Stimulated activated CD4-positive, alpha-beta T cell treated with anti-CD3 and anti-CD28 coated beads, Interleukin-4, amount 100 ng/mL, for 24 hours (primary cell): ENCODE results near the gene GRIN2A.

Experiments used
- DNase-seq: peaks from one replicate; pipeline ENCODE4 v3.0.0-alpha.2; 2020

The GRIN2A gene

GRCh38 chr16:9955677-9956076 is 226.6 kb downstream of the GRIN2A start:
- no peak for DNase-seq

GRCh38 chr16:9953908-9954570 is 228.2 kb downstream of the GRIN2A start:
- no peak for DNase-seq

- no peak for DNase-seq
Measured at GRCh38 chr16:9950658-9951057, 231.6 kb downstream of the GRIN2A start.

DNA sequence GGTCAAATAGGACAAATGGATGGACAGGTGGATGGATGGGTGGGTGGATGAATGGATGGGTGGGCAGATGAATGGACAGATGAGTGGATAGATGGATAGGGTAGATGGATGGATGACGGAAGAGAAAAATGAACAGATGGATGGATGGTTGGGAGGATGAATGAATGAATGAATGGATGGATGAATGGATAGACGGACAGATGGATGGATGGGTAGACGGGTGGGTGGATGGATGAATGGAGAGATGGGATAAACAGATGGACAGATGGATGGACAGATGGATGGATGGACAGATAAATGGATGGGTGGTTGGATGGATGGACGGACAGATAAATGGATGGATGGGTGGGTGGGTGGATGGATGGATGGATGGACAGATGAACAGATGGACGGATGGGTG is 232.8 kb downstream of the GRIN2A start:
- no peak for DNase-seq

GRCh38 chr16:9948933-9949332 is 233.3 kb downstream of the GRIN2A start:
- no peak for DNase-seq

DNA sequence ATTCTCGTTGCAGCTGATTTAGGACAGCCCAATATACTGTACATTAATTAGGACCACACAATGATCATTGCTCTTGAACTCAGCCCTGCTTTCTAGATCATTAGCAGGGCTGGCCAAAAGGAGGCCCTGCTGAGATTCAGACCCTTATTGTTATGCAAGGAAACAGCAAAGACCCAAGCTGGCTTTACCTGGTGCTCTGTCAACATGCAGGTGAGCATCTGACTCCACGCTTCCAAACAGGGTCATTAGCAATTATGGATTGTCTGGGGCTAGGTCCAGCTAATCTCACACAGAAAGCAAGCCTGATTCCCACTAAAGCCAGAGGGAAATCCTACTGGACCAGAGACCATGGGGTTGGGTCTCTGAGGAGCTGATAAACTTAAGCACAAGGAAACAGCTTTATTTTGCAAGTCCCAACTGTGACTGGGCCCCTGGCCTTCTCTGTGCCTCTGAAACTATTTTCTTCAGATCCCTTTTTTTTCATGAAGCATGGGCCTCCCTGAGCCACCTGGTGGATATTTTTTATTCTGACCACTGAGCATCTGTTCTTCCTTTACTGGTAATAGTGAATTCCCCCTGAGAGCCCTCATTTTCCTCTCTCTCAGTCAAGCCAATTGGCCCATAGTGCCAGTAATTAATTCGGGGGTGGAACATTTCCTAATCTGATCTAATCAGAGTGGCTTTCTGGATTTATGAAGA is 236.1 kb downstream of the GRIN2A start:
- DNase-seq: no peak

DNA sequence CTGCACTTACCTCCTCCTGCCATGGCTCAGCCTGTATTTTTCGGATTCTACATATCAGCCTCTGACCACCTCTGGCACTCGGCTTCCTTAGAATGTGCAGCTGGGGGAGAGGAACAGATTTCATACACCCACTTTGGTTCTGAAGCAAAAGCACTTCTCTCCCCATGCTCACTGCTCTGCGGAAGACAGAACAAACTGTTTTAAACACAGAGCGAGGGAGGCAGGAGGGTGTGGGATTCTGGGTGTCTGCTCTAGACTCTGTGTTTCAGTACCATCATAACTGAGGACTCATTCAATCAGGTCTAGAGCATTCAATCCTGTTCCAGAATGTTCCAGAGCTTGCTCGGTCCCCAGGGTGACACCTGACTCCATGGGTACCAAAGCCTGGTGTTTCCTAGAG is 239.1 kb downstream of the GRIN2A start:
- DNase-seq: no peak

GRCh38 chr16:9941245-9941644 is 241.0 kb downstream of the GRIN2A start:
- no peak for DNase-seq

DNA sequence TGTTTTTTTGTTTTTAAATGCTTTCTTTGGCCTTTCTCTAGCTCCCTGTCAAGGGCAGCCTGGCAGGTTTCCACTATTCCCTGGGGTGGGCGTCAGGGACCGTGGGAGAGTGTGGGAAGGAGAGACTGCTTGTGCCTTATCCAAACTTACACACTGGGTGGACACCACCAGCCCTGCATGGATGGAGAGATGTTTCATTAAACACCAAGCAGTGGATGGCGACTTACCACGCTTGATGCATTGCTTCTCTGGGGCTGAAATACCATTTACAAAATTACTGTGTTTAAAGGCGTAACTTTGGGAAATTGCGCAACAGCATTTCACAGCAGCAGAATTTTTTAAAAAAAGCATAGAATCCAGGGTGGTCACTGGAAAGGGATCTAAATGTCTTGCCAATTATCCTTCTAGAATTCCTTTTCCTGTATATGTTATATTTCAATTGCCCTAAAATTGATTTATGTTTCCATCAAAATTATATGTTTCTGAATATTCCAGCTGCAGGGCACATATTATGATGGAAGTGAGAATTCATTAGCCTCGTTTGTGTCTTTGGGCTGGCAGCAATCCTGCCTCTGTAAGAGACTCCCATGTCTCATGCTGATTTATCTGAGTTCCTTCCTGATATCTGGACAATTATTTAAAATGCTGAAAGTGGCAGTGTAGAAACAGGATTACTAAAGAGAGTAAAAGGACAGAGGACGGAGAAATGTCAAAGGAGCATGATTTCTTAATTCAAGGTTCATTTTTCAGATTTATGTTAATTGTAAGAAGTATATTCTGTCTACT is 247.3 kb downstream of the GRIN2A start:
- no peak for DNase-seq

GRCh38 chr16:9932919-9933653 is 249.1 kb downstream of the GRIN2A start:
- DNase-seq: no peak

DNA sequence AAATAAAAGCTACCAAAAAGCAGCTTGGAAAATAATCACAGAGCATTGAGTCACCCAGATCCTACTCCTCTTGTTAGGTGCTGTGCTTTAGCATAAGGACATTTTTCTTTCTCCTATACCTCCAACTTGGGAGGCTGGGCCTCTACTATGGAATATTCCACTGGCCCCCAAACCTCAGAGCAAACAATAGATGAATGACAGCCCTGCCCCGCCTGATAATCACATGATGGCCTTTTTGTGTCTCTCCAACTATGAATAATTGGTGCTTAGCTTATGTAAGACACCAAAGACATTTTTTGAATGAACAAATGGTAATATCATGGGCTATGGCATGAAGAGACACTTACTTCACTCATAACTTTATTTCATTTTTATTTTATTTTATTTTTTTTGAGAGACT is 250.2 kb downstream of the GRIN2A start:
- DNase-seq: no peak

DNA sequence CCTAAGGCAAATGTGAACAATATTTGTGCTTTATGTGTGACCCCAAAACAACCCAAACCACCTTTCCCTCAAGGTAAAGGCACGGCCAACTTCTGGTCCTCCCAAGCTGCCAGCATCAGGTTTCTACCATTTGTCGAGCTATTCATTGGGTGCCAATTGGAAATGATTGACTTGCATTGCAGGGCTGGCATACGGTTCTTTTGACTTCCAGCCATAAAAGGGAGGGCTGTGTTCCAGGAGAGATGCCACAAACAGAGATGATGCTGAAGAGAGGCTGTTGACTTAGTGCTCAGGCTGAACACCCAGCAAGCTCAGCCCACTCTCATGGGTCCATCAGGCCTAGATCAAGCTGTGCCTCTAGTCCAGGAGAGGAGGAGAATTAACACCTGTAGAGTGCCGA is 252.4 kb downstream of the GRIN2A start:
- no peak for DNase-seq

GRCh38 chr16:9929313-9929712 is 252.9 kb downstream of the GRIN2A start:
- no peak for DNase-seq

GRCh38 chr16:9922441-9922840 is 259.8 kb downstream of the GRIN2A start:
- DNase-seq: no peak

- DNase-seq: no peak
Measured at GRCh38 chr16:9921997-9922396, 260.2 kb downstream of the GRIN2A start.

GRCh38 chr16:9919460-9919859 is 262.8 kb downstream of the GRIN2A start:
- DNase-seq: no peak

DNA sequence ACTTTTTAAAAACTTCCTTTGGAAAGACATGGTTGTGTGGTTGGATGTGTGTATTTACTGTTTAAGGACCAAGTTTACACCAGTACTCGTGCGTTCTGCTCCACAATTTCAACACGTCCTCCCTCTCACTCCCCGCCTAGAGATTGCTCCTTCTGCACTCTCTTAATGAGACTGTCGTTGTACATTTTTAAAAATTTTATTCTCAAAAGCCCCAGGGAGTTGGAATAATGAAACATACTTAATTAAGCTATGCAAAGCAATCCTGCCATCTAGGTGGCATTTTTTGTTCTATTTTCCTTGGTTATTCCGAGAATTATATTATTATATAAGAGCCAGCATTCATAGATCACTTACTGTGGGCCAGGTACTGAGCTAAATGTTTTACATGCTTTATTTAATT is 264.5 kb downstream of the GRIN2A start:
- DNase-seq: no peak

- DNase-seq: no peak
Measured at GRCh38 chr16:9913604-9914326, 268.5 kb downstream of the GRIN2A start.

GRCh38 chr16:9911989-9912388 is 270.2 kb downstream of the GRIN2A start:
- DNase-seq: no peak

DNA sequence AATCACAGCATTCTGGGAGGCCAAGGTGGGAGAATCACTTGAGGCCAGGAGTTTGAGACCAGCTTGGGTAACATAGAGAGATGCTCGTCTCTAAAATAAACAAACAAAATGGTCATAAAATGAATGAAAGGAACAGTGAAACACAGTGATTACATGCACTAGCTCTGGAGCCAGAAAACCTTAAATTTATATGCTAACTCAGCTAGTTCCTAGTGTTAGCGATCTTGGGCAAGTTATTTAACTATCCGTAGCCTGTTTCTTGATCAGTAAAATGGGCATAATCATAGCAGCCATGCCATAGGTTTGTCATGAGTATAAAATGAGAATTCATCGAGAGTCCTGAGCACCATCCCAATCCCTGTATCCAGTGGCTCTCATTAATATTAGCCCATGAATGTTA is 271.0 kb downstream of the GRIN2A start:
- DNase-seq: no peak

GRCh38 chr16:9909072-9909825 is 273.0 kb downstream of the GRIN2A start:
- no peak for DNase-seq

DNA sequence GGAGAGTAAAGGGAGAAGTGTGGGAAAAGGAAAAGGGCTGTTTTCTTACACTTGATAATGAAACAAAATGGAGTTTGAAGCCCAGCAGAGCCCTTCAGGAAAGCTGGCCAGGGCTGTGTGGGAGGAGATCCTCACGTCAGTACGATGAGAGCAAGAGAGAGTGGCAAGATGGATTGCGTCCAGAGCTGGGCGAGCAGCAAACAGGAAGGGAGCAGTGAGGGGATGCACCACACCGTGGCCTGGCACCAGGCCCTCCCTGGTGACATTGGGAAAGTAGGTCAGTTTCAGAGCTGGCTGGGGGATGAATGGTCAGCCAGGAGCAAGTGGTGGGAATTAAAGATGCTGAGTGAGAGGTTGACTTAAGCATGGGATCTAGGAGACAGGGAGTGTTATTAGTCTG is 273.6 kb downstream of the GRIN2A start:
- DNase-seq: no peak
